Endothelial cell of umbilical vein (primary cell): ENCODE results near the gene KSR1.

Experiments used
- CTCF ChIP-seq, 2 donors: IDR thresholded peaks; 1 replicate in 1 of 2; 2 replicates in 1 of 2; pipeline ENCODE4 v1.5.1; 2011; ENCODE audit warnings: low read length in 2 of 2, mild to moderate bottlenecking in 2 of 2, moderate library complexity in 2 of 2, control low read depth in 1 of 2, inconsistent platforms in 1 of 2, low read depth in 1 of 2; ENCODE audit not compliant: insufficient read depth in 1 of 2; ENCODE audit errors: extremely low read depth in 1 of 2
- POLR2A ChIP-seq: IDR thresholded peaks from 2 replicates; pipeline ENCODE4 v1.6.1; 2012; ENCODE audit warnings: low read depth, mild to moderate bottlenecking, control low read depth, low read length

DNA sequence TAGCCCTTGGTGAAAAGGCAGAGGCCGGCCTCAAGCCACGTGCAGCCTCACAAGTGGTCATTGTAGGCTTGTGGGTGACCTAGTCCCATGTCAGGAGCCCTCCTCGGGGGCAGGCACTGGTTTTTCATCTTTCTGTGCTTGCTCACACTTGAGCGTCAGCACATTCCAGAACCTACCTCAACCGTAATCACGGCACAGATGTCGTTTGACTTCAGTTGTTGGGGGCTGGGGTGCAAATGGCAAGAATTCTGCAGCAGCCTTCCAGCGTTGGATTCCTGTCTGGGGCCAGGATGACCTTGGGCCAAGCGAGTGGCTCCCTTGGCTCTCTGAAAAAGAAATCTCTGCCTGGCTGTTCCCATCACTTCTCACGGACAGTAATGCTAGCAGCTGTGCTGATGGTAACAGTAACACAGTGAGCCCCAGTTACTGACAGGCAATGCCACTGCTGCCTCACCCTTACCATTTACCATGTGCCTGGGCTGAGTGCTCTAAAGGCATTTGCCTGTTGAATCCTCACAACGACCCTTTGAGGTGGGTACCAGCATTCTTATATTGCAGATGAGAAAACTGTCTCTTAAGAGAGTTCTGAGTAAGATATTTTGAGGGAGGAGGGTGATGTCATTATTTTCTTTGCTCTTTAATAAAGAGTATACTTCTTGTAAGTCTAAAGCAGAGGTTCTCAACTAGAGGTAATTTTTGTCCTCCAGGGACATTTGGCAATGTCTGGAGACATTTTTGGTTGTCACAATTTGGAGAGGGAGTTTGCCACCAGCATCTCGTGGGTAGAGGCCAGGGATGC lies 46.5 kb downstream of the KSR1 start:
- TF ChIP-seq CTCF (IDR thresholded peaks at IDR 0.05; ENCODE audit: extremely low read depth in 1 of 2, insufficient read depth in 1 of 2, low read depth in 1 of 2, low read length in 2 of 2) (no peak), POLR2A (no peak)
